ENCODE results near the gene MCTP1.

The MCTP1 gene

DNA sequence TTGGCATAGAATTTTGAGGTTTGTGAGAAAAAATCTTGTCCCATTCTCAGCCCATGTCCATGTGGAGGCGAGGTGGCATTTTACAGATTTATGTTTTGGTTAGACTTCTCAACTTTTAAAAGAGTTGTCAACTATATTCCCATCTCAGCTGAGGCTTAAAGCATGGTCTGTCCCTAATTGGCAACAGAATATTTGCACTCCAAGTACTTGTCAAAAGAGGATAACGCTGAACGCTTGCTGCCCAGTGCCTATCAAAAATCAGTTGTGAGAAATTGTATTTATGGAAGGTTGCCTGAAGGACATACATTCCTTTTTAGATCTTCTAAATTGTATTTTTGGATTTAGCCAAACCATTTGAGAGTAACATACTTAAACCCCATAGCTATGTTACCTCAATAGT is 464.4 kb downstream of the MCTP1 start:
- no peaks in the 10 kb centered on the region for H3K4me1 ChIP-seq (ENCODE audit: insufficient read depth, low read length)

DNA sequence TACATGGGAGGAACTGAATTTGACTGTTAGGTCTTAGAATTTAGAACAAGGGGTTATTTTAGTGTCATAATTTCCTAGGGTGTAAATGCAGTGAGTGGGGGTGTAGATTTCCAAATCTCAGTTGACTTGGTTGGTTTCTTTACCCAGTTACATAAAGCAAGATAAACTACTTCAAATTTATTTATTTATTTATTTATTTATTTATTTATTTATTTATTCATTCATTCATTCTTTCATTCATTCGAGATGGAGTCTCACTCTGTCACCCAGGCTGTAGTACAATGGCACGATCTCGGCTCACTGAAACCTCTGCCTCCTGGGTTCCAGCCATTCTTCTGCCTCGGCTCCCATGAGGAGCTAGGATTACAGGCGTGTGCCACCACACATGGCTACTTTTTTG is 466.0 kb downstream of the MCTP1 start:
- H3K9ac ChIP-seq (ENCODE audit: low read depth, low read length): no peak overlapping the region
- H3K4me1 ChIP-seq (ENCODE audit: insufficient read depth, low read length): no peaks in the 10 kb centered on the region
- H3K36me3 ChIP-seq (ENCODE audit: insufficient read depth, low read length): no peaks in the 10 kb centered on the region
- no peaks in the 10 kb centered on the region for H3K9me3 ChIP-seq (ENCODE audit: control insufficient read depth, insufficient read depth, low read length)

More for the DNA sequence above, 464.4 kb downstream of the MCTP1 start:
- Histone ChIP-seq H3K9me3 (ENCODE audit: control insufficient read depth, insufficient read depth, low read length) (no peaks in the 10 kb centered on the region), H3K36me3 (ENCODE audit: insufficient read depth, low read length) (no peaks in the 10 kb centered on the region), H3K9ac (ENCODE audit: low read depth, low read length) (no peak overlapping the region)

DNA sequence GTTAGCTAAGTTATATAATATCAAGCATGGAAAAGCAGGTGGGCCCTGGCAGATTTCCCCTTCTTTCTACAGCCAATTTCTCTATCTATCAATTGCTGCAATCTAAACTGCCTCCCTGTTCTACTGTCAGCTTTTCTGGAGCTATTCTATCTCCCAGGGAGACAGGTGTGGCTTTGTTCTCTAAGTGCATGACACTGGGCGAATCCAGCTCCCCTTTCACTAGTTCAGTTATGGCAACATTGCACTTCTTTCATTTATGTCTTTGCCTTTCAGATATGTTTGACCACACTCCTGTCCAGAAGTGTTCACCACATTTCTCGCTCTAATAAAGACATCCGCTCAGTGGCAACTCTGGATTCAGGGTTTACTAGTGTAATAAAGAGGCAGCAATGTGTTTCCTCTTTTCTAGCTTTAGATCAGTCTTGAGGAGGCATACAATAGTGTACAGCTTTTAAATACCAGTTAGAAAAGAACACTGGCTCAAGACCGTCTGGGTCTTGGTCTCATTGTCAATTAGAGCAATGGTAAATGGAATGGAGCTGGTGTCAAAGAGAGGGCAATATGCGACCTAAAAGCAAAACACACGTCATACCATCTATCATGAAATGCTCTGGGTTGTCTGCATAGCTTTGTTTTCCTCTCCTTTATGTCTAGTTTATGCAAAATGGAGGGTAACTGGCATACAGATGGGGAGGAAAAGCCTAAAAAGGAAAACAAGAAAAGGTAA is 469.4 kb downstream of the MCTP1 start:
- Histone ChIP-seq H3K36me3 (ENCODE audit: insufficient read depth, low read length) (no peaks in the 10 kb centered on the region), H3K9ac (ENCODE audit: low read depth, low read length) (no peak overlapping the region), H3K4me1 (ENCODE audit: insufficient read depth, low read length) (no peaks in the 10 kb centered on the region), H3K9me3 (ENCODE audit: control insufficient read depth, insufficient read depth, low read length) (no peaks in the 10 kb centered on the region)

DNA sequence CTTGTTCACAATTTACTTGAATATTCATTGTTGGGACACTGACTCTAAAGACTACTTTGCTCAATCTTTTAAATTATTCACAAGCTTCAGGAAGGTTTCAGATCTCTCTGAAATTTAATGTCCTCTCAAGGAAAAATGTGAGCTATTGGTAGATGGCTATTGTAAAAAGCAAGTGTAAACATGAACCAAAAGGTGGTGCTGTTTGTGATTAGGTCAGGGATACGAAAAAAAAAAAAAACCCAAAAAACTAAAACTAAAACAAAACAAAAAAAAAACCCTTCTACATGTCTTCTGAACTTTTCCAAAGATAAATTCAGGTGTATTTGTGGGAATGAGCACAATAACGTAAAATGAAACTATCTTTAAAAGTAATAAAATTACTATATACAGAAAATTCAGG is 472.7 kb downstream of the MCTP1 start:
- H3K9ac ChIP-seq (ENCODE audit: low read depth, low read length): no peak overlapping the region
- no peaks in the 10 kb centered on the region for H3K4me1 ChIP-seq (ENCODE audit: insufficient read depth, low read length)
- H3K36me3 ChIP-seq (ENCODE audit: insufficient read depth, low read length): no peaks in the 10 kb centered on the region
- H3K9me3 ChIP-seq (ENCODE audit: control insufficient read depth, insufficient read depth, low read length): no peaks in the 10 kb centered on the region

DNA sequence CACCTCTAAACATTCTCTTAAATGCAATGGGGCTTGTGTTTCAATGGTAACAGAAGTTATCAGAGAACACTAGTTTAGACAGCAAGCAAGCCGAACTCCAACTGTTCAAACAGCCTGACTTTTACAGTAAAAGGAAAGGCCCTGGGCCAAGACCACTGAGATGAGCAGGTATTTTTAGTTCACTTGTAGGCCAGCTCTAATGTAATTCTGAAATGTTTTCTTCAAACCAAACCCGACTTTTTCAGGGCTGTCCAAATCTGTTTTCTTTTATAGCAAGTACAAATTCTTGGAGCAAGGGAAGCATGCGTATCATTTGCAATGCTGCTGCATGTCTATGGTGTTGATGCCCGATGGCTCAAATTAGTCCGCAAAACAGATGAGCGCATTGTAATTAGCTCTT is 473.6 kb downstream of the MCTP1 start:
- Histone ChIP-seq H3K4me1 (ENCODE audit: insufficient read depth, low read length) (no peaks in the 10 kb centered on the region), H3K9me3 (ENCODE audit: control insufficient read depth, insufficient read depth, low read length) (no peaks in the 10 kb centered on the region), H3K9ac (ENCODE audit: low read depth, low read length) (no peak overlapping the region), H3K36me3 (ENCODE audit: insufficient read depth, low read length) (no peaks in the 10 kb centered on the region)

DNA sequence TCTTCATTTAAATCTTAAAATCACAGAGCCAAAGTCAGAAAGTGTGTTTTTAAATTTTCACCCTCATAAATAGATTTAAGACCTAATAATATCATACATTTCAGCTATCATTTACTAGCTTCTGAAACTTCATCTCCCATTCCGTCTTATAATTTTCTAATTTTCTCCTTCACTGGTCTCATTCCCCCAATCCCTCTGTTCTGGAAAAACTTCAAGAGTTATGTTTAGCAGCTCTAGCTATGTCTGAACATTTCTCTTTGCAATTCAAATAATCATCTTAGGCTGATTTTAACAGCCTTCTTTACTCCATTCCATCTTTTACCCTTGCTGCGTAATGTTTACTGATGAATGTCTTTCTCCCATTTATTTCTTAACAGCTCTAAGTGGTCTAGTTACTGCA is 474.0 kb downstream of the MCTP1 start:
- Histone ChIP-seq H3K4me1 (ENCODE audit: insufficient read depth, low read length) (no peaks in the 10 kb centered on the region), H3K9ac (ENCODE audit: low read depth, low read length) (no peak overlapping the region), H3K9me3 (ENCODE audit: control insufficient read depth, insufficient read depth, low read length) (no peaks in the 10 kb centered on the region), H3K36me3 (ENCODE audit: insufficient read depth, low read length) (no peaks in the 10 kb centered on the region)

DNA sequence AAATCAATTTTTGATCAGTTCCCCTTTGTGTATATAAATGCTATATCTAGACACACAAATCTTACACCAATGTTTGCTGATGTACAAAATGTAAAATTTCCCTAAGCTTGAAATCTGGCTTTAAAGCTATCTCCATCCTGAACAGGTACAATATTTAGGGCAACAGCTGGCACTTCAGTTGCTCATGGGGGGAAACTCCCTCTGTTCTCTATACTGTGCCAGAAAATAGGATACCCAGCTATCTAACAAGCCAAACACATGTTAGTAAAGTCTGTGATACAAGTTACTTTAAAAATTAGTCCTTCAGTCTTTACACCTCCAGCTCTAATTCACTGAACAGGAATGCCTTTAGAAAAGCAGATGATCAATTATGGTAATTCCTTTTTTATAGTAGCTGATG is 474.6 kb downstream of the MCTP1 start:
- H3K4me1 ChIP-seq (ENCODE audit: insufficient read depth, low read length): no peaks in the 10 kb centered on the region
- H3K9me3 ChIP-seq (ENCODE audit: control insufficient read depth, insufficient read depth, low read length): no peaks in the 10 kb centered on the region
- no peaks in the 10 kb centered on the region for H3K36me3 ChIP-seq (ENCODE audit: insufficient read depth, low read length)
- no peak overlapping the region for H3K9ac ChIP-seq (ENCODE audit: low read depth, low read length)

DNA sequence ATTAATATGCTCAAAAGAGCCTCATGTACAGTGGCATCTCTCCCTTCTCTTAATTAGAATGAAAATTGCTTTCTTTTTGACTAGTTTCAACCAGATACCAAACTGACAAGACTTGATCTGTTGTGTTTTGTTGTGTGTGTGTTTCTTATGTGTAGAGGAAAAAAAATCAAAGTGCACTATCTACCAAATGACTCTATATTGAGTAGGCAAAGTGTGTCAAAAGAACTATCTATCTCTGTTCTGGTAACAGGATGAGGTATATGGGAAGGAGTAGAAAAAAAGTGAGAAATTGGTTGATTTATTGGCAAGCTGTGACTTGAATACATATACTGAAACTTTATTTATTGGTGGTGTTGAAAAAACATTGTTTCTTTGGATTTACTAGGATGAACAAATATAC is 476.4 kb downstream of the MCTP1 start:
- Histone ChIP-seq H3K36me3 (ENCODE audit: insufficient read depth, low read length) (no peaks in the 10 kb centered on the region), H3K4me1 (ENCODE audit: insufficient read depth, low read length) (no peaks in the 10 kb centered on the region), H3K9me3 (ENCODE audit: control insufficient read depth, insufficient read depth, low read length) (no peaks in the 10 kb centered on the region)

DNA sequence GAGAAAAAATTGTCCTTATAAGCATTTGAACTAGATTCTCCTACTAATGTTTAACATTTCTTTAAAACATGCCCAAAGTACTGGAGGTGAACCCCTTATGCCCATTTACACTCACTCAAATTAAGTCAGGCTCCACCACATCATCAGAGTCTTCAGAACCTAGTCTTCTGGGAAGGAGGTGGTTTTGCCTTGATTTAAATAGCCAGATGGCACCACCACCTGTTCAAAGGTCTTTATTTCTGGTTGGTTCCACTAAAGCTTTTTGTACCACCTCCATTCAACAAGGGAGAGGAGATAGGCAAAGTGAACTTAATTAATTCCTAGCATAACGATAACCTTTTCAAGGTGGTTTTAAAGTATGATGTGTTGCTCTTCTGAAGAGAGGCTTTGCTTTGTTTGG is 476.9 kb downstream of the MCTP1 start:
- Histone ChIP-seq H3K9me3 (ENCODE audit: control insufficient read depth, insufficient read depth, low read length) (no peaks in the 10 kb centered on the region), H3K9ac (ENCODE audit: low read depth, low read length) (no peak overlapping the region), H3K4me1 (ENCODE audit: insufficient read depth, low read length) (no peaks in the 10 kb centered on the region), H3K36me3 (ENCODE audit: insufficient read depth, low read length) (no peaks in the 10 kb centered on the region)

More for the DNA sequence above, 476.4 kb downstream of the MCTP1 start:
- H3K9ac ChIP-seq (ENCODE audit: low read depth, low read length): no peak overlapping the region

DNA sequence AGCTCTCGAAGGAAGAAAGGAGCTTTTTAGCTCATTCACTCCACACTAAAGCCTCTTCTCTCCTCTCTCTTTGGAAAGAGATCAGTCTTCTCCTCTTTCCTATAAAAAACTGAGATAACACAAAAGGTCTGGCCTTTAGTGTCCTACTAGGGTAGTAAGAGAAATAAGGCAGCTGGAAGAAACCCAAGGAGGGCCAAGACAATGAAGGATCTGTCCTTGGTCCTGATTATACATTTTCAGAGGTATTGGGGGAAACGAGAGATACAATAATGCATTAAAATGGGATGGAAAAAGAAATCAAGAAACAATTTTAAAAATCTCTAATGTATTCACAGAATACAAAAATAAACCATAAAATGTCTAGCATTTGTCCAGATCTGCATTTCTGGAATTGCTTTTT is 482.4 kb downstream of the MCTP1 start:
- no peaks in the 10 kb centered on the region for H3K4me1 ChIP-seq (ENCODE audit: insufficient read depth, low read length)
- H3K9me3 ChIP-seq (ENCODE audit: control insufficient read depth, insufficient read depth, low read length): no peaks in the 10 kb centered on the region
- H3K36me3 ChIP-seq (ENCODE audit: insufficient read depth, low read length): no peaks in the 10 kb centered on the region
- H3K9ac ChIP-seq (ENCODE audit: low read depth, low read length): no peak overlapping the region

DNA sequence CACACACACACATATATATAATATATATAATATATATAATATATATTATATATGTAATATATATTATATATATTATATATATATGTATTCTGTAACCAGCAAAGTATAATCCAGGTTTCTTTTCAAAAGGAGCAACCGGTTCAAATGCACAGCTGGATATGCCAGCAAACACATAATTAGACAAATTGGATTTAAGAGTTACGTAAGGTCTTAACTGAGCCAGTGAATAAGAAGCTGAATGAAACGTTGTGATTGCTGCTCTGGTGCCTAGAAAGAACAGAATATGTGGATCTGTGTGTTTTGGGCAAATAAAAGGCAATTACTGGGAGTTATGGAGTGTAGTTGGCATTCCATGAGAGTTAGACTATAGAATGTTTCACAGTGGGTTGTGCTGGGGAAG is 488.3 kb downstream of the MCTP1 start:
- no peaks in the 10 kb centered on the region for H3K36me3 ChIP-seq (ENCODE audit: insufficient read depth, low read length)
- no peaks in the 10 kb centered on the region for H3K9me3 ChIP-seq (ENCODE audit: control insufficient read depth, insufficient read depth, low read length)
- no peaks in the 10 kb centered on the region for H3K4me1 ChIP-seq (ENCODE audit: insufficient read depth, low read length)
- no peak overlapping the region for H3K9ac ChIP-seq (ENCODE audit: low read depth, low read length)

DNA sequence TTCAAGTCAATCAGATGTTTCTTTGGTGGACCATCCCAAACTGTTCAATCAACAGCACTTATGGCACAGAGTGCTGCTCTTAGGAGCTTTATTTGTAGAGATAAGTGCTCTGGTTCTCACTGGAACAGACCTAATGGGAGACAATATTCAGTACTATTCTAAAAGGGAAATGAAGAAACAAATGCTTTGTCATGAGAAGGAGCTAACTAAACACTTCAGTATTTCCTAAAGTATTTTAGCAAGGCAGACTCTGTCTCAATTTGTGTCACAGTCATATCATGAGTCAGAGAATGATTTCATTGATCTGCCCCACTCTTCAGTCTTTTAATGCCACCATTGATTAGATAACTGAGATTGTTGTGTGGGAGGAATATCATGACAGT is 491.1 kb downstream of the MCTP1 start:
- H3K9ac ChIP-seq (ENCODE audit: low read depth, low read length): no peak overlapping the region

DNA sequence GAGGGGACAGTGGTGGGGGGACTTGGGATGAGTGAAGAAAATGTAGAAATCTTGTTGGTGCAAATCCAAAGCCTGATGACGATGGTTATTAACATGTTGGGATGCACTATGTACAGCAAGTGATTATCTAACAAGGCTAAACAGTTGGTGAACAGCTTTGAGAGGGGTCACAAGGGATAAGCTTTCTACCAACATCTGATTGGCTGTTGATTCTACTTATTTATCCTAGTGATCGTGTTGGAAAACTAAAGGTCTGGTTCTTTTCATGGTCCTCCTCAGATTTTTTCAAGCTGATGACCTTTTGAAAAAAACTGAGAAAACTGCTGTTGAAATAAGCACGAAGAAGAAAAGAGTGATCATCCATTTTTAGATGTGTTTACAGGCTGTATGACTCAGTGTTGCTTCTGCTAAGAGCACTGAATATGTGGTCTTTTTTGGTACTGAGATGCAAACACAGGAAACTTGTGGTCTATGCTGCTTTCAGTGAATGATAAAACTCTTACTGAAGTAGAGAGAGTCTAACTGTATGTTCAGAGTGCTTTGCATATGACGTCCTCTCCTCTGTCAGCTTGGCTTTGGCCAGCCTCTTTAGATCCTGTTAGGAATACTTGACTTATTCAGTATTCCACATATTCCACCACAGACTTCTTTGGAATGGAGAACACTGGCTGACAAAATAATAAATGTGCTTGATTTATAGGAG is 491.6 kb downstream of the MCTP1 start:
- Histone ChIP-seq H3K9ac (ENCODE audit: low read depth, low read length) (no peak overlapping the region), H3K4me1 (ENCODE audit: insufficient read depth, low read length) (0 out of 2 replicates have a peak, but pooled peaks cover 6% of the 10 kb centered on the region), H3K36me3 (ENCODE audit: insufficient read depth, low read length) (no peaks in the 10 kb centered on the region), H3K9me3 (ENCODE audit: control insufficient read depth, insufficient read depth, low read length) (no peaks in the 10 kb centered on the region)

More for the DNA sequence above, 491.1 kb downstream of the MCTP1 start:
- no peaks in the 10 kb centered on the region for H3K9me3 ChIP-seq (ENCODE audit: control insufficient read depth, insufficient read depth, low read length)
- H3K36me3 ChIP-seq (ENCODE audit: insufficient read depth, low read length): no peaks in the 10 kb centered on the region
- H3K4me1 ChIP-seq (ENCODE audit: insufficient read depth, low read length): 0 out of 2 replicates have a peak, but pooled peaks cover 3% of the 10 kb centered on the region

DNA sequence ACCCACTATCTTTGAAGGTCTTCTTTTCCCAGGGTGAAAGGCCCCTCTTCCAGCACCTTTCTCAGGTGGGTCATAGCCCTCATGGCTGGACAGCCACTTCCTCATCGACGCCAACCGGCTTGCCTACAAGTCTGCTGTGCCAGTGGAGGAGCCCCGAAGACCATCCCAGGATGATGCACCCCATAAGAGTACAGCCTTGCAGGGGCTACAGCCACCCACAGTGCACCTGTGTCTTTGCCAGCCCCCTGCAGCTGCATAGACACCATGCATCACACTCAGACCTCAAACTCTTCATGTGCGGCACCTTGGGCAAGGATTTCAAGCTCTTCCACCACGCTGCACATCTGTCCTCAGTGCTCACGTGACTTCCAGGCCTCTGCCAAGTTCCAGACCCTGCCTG is 493.1 kb downstream of the MCTP1 start:
- no peaks in the 10 kb centered on the region for H3K9me3 ChIP-seq (ENCODE audit: control insufficient read depth, insufficient read depth, low read length)

DNA sequence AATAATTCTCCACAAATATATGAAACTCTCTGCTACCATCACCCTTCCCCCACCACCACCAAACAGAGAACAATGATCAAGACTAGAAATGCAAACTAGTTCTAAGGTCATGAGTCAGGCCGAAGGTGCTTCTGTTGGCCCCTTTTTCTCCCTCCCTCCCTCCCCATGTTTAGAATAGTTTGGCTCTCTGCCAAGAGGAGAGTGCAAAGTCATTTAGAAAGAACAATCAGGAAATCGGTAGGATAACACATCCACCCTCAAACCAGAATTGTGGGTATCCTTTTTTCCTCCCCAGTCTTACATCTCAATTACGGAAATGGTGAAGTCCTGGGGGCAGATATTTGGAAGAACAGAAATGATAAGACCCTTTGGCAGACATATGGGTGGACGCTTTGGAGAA is 496.4 kb downstream of the MCTP1 start:
- no peaks in the 10 kb centered on the region for H3K36me3 ChIP-seq (ENCODE audit: insufficient read depth, low read length)
- H3K4me1 ChIP-seq (ENCODE audit: insufficient read depth, low read length): peaks cover 11% of the 10 kb centered on the region; the same call in 1 of the 2 replicates
- no peaks in the 10 kb centered on the region for H3K9me3 ChIP-seq (ENCODE audit: control insufficient read depth, insufficient read depth, low read length)
- H3K9ac ChIP-seq (ENCODE audit: low read depth, low read length): no peak overlapping the region

More for the DNA sequence above, 493.1 kb downstream of the MCTP1 start:
- Histone ChIP-seq H3K9ac (ENCODE audit: low read depth, low read length) (no peak overlapping the region), H3K36me3 (ENCODE audit: insufficient read depth, low read length) (no peaks in the 10 kb centered on the region), H3K4me1 (ENCODE audit: insufficient read depth, low read length) (peaks cover 11% of the 10 kb centered on the region; the same call in 1 of the 2 replicates)

Data from ES-I3 (cell line).